Neuronal stem cell (in vitro differentiated cells): ENCODE data around the gene FYN.

ENCODE experiments used
- DNase-seq: peaks from one replicate; pipeline ENCODE4 v3.0.0-alpha.2; 2013; ENCODE audit warnings: low spot score
- H2AFZ ChIP-seq: one replicate; pipeline ENCODE4 v1.6.1; 2013; ENCODE audit warnings: mild to moderate bottlenecking, low read length, inconsistent platforms
- H2AK5ac ChIP-seq: 2 replicates; pipeline ENCODE4 v1.6.1; 2013; ENCODE audit warnings: low read depth, mild to moderate bottlenecking, inconsistent platforms, low read length, moderate library complexity, mixed read lengths
- H2BK120ac ChIP-seq: 2 replicates; pipeline ENCODE4 v1.6.1; 2013; ENCODE audit warnings: low read depth, mild to moderate bottlenecking, inconsistent platforms, low read length, moderate library complexity, mixed read lengths
- H2BK12ac ChIP-seq: one replicate; pipeline ENCODE4 v1.6.1; 2013; ENCODE audit warnings: low read length, inconsistent platforms
- H2BK15ac ChIP-seq: 2 replicates; pipeline ENCODE4 v1.6.1; 2013; ENCODE audit warnings: mild to moderate bottlenecking, low read length, inconsistent platforms, mixed read lengths
- H2BK5ac ChIP-seq: one replicate; pipeline ENCODE4 v1.6.1; 2013; ENCODE audit warnings: inconsistent platforms, mild to moderate bottlenecking, low read length, moderate library complexity
- H3K14ac ChIP-seq: one replicate; pipeline ENCODE4 v1.6.1; 2013; ENCODE audit warnings: low read length, inconsistent platforms
- H3K18ac ChIP-seq: 2 replicates; pipeline ENCODE4 v1.6.1; 2013; ENCODE audit warnings: low read length, inconsistent platforms
- H3K23ac ChIP-seq: 2 replicates; pipeline ENCODE4 v1.6.1; 2013; ENCODE audit warnings: low read depth, mild to moderate bottlenecking, mixed read lengths, low read length, inconsistent platforms; ENCODE audit not compliant: poor library complexity
- H3K27ac ChIP-seq: replicated peaks from 3 replicates; pipeline ENCODE4 v1.5.1; 2013; ENCODE audit warnings: low read length, inconsistent platforms
- H3K27me3 ChIP-seq, 3 experiments: 2 replicates each; pipeline ENCODE4 v1.6.1; 2013; ENCODE audit warnings: low read length in 3 of 3, mild to moderate bottlenecking in 2 of 3, inconsistent platforms in 1 of 3, low read depth in 1 of 3, mixed read lengths in 1 of 3, moderate library complexity in 1 of 3; ENCODE audit not compliant: control insufficient read depth in 3 of 3, insufficient read depth in 3 of 3
- H3K36me3 ChIP-seq, 2 donors: replicated peaks in 1 of 2; 2 replicates each; pipeline ENCODE4 v1.6.1; 2013; ENCODE audit warnings: low read length in 2 of 2; ENCODE audit not compliant: control insufficient read depth in 2 of 2, insufficient read depth in 2 of 2
- H3K4ac ChIP-seq: 2 replicates; pipeline ENCODE4 v1.6.1; 2013; ENCODE audit warnings: inconsistent platforms, mild to moderate bottlenecking, low read length, moderate library complexity
- H3K4me1 ChIP-seq, 2 donors: 1 replicate in 1 of 2; 2 replicates in 1 of 2; pipeline ENCODE4 v1.6.1; 2013; ENCODE audit warnings: low read length in 2 of 2, low read depth in 1 of 2; ENCODE audit not compliant: control insufficient read depth in 2 of 2, insufficient read depth in 1 of 2
- H3K4me2 ChIP-seq: one replicate; pipeline ENCODE4 v1.6.1; 2013; ENCODE audit warnings: mild to moderate bottlenecking, low read length, inconsistent platforms; ENCODE audit not compliant: insufficient read depth, poor library complexity, severe bottlenecking
- H3K4me3 ChIP-seq, 2 donors: 2 replicates each; pipeline ENCODE4 v1.5.1; 2013; ENCODE audit warnings: low read length in 2 of 2, mild to moderate bottlenecking in 2 of 2, inconsistent platforms in 1 of 2, moderate library complexity in 1 of 2
- H3K79me1 ChIP-seq: one replicate; pipeline ENCODE4 v1.6.1; 2013; ENCODE audit warnings: low read depth, mild to moderate bottlenecking, inconsistent platforms, low read length, moderate library complexity
- H3K9ac ChIP-seq: one replicate; pipeline ENCODE4 v1.6.1; 2013; ENCODE audit warnings: mild to moderate bottlenecking, low read depth, low read length, inconsistent platforms; ENCODE audit not compliant: poor library complexity
- H3K9me3 ChIP-seq, 2 donors: replicated peaks in 1 of 2; 2 replicates each; pipeline versions ENCODE3 to v1.6.1; 2013; ENCODE audit warnings: low read length in 2 of 2, mild to moderate bottlenecking in 2 of 2, inconsistent platforms in 1 of 2, low read depth in 1 of 2, mixed read lengths in 1 of 2, moderate library complexity in 1 of 2; ENCODE audit not compliant: control insufficient read depth in 2 of 2, insufficient read depth in 1 of 2
- H4K8ac ChIP-seq: one replicate; pipeline ENCODE4 v1.6.1; 2013; ENCODE audit warnings: low read depth, mild to moderate bottlenecking, inconsistent platforms, low read length, moderate library complexity
- H4K91ac ChIP-seq: one replicate; pipeline ENCODE4 v1.6.1; 2013; ENCODE audit warnings: low read length, low read depth, mild to moderate bottlenecking, inconsistent platforms; ENCODE audit not compliant: poor library complexity
- WGBS, 2 donors: extraction: QIAGEN DNeasy Blood & Tissue Kit; methylation state at CpG; one replicate each; pipeline ENCODE4 v1.1.7; 2013; ENCODE audit warnings: missing lambda C conversion rate in 2 of 2, mixed read lengths in 1 of 2; ENCODE audit not compliant: insufficient read length in 2 of 2, insufficient replicate concordance in 1 of 2; ENCODE audit errors: extremely low coverage in 2 of 2; 5-methylcytosine and 5-hydroxymethylcytosine counted together

The FYN gene

GRCh38 chr6:111817451-111818120 lies 55.7 kb downstream of the FYN start:
- Histone ChIP-seq H2BK15ac (no peak overlapping the region), H2BK5ac (no peak overlapping the region), H3K9me3 (peaks cover under 1 to 25% of the 10 kb centered on the region in 2 donors), H3K4me2 (no peak overlapping the region), H2BK120ac (no peak overlapping the region), H4K8ac (no peak overlapping the region), H2BK12ac (no peak overlapping the region), H3K14ac (no peak overlapping the region), H3K9ac (no peak overlapping the region), H3K4ac (no peak overlapping the region), H3K4me3 (no peak overlapping the region), H3K4me1 (no peaks in the 10 kb centered on the region), H3K27me3 (no peaks in the 10 kb centered on the region), H3K23ac (no peak overlapping the region), H3K18ac (no peak overlapping the region), H3K27ac (no peak overlapping the region), H3K36me3 (peaks cover 7 to 76% of the 10 kb centered on the region in 2 donors), H2AFZ (no peak overlapping the region), H2AK5ac (no peak overlapping the region), H4K91ac (no peak overlapping the region), H3K79me1 (peaks cover under 1% of the 10 kb centered on the region)
- DNase-seq, result no peak
- WGBS, 2 donors, result no CpG with 5 or more reads among the region's 6 CpGs

DNA sequence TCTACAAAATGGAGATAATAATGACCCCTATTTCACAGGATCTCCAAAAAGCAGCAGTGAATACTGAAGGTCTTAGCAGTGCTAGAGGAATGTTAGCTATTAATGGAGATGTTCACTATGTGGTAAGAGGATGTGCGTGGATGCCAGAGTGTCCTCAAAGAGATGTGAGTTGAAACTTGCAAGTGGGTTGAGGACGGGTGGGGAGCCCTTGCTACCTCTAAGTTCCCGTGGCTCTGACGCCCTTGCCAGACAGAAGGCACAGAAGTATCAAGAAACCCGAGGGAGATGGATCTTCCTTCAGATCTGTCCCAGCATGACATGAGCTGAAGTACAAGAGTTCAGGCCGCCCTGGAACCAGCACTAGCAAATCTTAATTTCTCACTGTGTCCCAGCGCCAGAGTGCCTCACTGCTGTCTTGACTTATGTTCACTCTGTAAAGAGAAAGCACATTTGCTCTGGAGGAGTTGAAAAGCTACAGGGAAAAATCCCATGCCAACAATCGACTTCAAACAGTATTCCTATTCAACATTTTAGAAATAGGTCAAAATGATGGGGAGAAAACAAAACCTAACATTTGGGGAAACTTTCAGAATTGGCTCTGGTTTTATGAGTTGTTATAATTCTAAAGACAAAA lies 59.5 kb downstream of the FYN start:
- H4K91ac ChIP-seq, result no peak overlapping the region
- H3K4me3 ChIP-seq, result no peak overlapping the region
- no peak overlapping the region for H3K14ac ChIP-seq
- no peak overlapping the region for H3K4ac ChIP-seq
- DNase-seq, result no peak
- H3K18ac ChIP-seq, result peak overlapping the region; percentile 44
- no peaks in the 10 kb centered on the region for H3K27me3 ChIP-seq
- no CpG with 5 or more reads among the region's 8 CpGs for WGBS, 2 donors
- H3K36me3 ChIP-seq, result peaks cover 6 to 94% of the 10 kb centered on the region in 2 donors
- H4K8ac ChIP-seq, result no peak overlapping the region
- H3K9ac ChIP-seq, result no peak overlapping the region
- no peak overlapping the region for H3K23ac ChIP-seq
- peaks cover 0 to 5% of the 10 kb centered on the region in 2 donors for H3K9me3 ChIP-seq
- no peak overlapping the region for H2AFZ ChIP-seq
- no peak overlapping the region for H2BK12ac ChIP-seq
- H3K27ac ChIP-seq, result no peak overlapping the region
- no peaks in the 10 kb centered on the region for H3K79me1 ChIP-seq
- H2AK5ac ChIP-seq, result no peak overlapping the region
- no peak overlapping the region for H3K4me2 ChIP-seq
- no peak overlapping the region for H2BK15ac ChIP-seq
- peaks cover 0 to 3% of the 10 kb centered on the region in 2 donors for H3K4me1 ChIP-seq
- H2BK5ac ChIP-seq, result no peak overlapping the region
- no peak overlapping the region for H2BK120ac ChIP-seq

- no peak overlapping the region for H3K4me3 ChIP-seq
- H3K4me2 ChIP-seq, result no peak overlapping the region
- H3K79me1 ChIP-seq, result no peaks in the 10 kb centered on the region
- no peak overlapping the region for H4K8ac ChIP-seq
- H2AK5ac ChIP-seq, result no peak overlapping the region
- H3K9ac ChIP-seq, result no peak overlapping the region
- no peak overlapping the region for H4K91ac ChIP-seq
- no peaks in the 10 kb centered on the region for H3K9me3 ChIP-seq
- no peak overlapping the region for H3K4ac ChIP-seq
- no peak overlapping the region for H3K18ac ChIP-seq
- H3K36me3 ChIP-seq, result peaks cover 5 to 94% of the 10 kb centered on the region in 2 donors
- no peaks in the 10 kb centered on the region for H3K27me3 ChIP-seq
- H2BK5ac ChIP-seq, result no peak overlapping the region
- H2AFZ ChIP-seq, result no peak overlapping the region
- no peak overlapping the region for H3K27ac ChIP-seq
- H2BK12ac ChIP-seq, result no peak overlapping the region
- no peak overlapping the region for H3K14ac ChIP-seq
- H3K4me1 ChIP-seq, result peaks cover 0 to 4% of the 10 kb centered on the region in 2 donors
- DNase-seq, result no peak
- H2BK15ac ChIP-seq, result no peak overlapping the region
- H3K23ac ChIP-seq, result no peak overlapping the region
- H2BK120ac ChIP-seq, result no peak overlapping the region
Measured at GRCh38 chr6:111813237-111813636, 60.0 kb downstream of the FYN start.

- 100% methylated on average over 1 of the region's 8 CpGs; no CpG with 5 or more reads in 1 of the 2 donors for WGBS, 2 donors
- no peak overlapping the region for H3K4ac ChIP-seq
- H2BK5ac ChIP-seq, result no peak overlapping the region
Measured at GRCh38 chr6:111812060-111813038, 60.9 kb downstream of the FYN start.

More at GRCh38 chr6:111812060-111813038, 60.9 kb downstream of the FYN start:
- Histone ChIP-seq H3K4me2 (no peak overlapping the region), H3K9me3 (no peaks in the 10 kb centered on the region), H3K79me1 (no peaks in the 10 kb centered on the region), H3K4me1 (peaks cover 0 to 7% of the 10 kb centered on the region in 2 donors), H3K23ac (no peak overlapping the region), H4K8ac (no peak overlapping the region), H3K14ac (no peak overlapping the region), H4K91ac (no peak overlapping the region), H2AK5ac (no peak overlapping the region), H3K27me3 (no peaks in the 10 kb centered on the region), H3K18ac (no peak overlapping the region), H2AFZ (no peak overlapping the region), H2BK12ac (no peak overlapping the region), H3K36me3 (peaks cover 5 to 94% of the 10 kb centered on the region in 2 donors), H2BK120ac (no peak overlapping the region), H2BK15ac (no peak overlapping the region), H3K4me3 (no peak overlapping the region), H3K27ac (no peak overlapping the region), H3K9ac (no peak overlapping the region)
- DNase-seq, result no peak
